HepG2 (cell line): ENCODE measurements around the gene NMT2. TPM values are rescaled to one million over a fixed set of nuclear protein-coding genes. Genes with fewer than 3 reads are reported as not detected.

ENCODE experiments used
- ATAC-seq: fragments of 200-7000 bp; cut with Tn5 transposase; 3 replicates; pipeline ENCODE4 v1.9.1; 2020; ENCODE audit warnings: mild to moderate bottlenecking, moderate library complexity
- BruUV-seq: library from RNA; stranded (reverse); fragments of 400-500 nt; replicated peaks from 2 replicates; lab custom pipeline; 2021; lab: Mats Ljungman, UMichigan
- CTCF ChIA-PET: fragments of 300-600 bp; formaldehyde crosslinking; extraction: SDS; loops from one replicate; lab custom pipeline; 2021; ENCODE audit warnings: low total read pairs, inconsistent platforms, low intra/inter-chr PET ratio; lab: Yijun Ruan, JAX
- POLR2A ChIA-PET: fragments of 350-600 bp; sonication (Branson Sonifier 250); formaldehyde crosslinking; loops from one replicate; lab custom pipeline; 2020; ENCODE audit warnings: antibody characterized with exemption, inconsistent platforms; lab: Yijun Ruan, JAX
- DNase-seq: peaks from one replicate; pipeline ENCODE4 v3.0.0-alpha.2; 2015; ENCODE audit warnings: low spot score
- FAIRE-seq: peaks from 3 replicates; lab custom pipeline; 2011; peaks lifted over from hg19 to GRCh38; lab: Jason Lieb, UNC
- H2AFZ ChIP-seq: one replicate; pipeline ENCODE4 v1.6.1; 2011; ENCODE audit warnings: low read length, inconsistent platforms
- H3K27ac ChIP-seq: fragments of 300-600 bp; 3 replicates; pipeline ENCODE4 v1.8.0; 2011; ENCODE audit warnings: mixed run types, mild to moderate bottlenecking, mixed read lengths, low read length, inconsistent platforms; ENCODE audit not compliant: insufficient read depth; ENCODE audit errors: extremely low read length
- H3K27me3 ChIP-seq, 2 experiments: fragments of 200-600 bp in 1 of 2; 2 replicates in 1 of 2; 3 replicates in 1 of 2; pipeline versions ENCODE4 v1.6.0 to v1.8.0; 2011; ENCODE audit warnings: low read length in 2 of 2, mild to moderate bottlenecking in 2 of 2, moderate library complexity in 2 of 2, inconsistent platforms in 1 of 2; ENCODE audit not compliant: insufficient read depth in 2 of 2, control insufficient read depth in 1 of 2
- H3K36me3 ChIP-seq, 2 experiments: fragments of 200-600 bp in 1 of 2; replicated peaks in 1 of 2; 2 replicates in 1 of 2; 3 replicates in 1 of 2; pipeline versions ENCODE4 v1.5.1 to v1.8.0; 2011; ENCODE audit warnings: low read length in 2 of 2, inconsistent platforms in 1 of 2; ENCODE audit not compliant: insufficient read depth in 2 of 2, control insufficient read depth in 1 of 2
- H3K4me1 ChIP-seq: 2 replicates; pipeline ENCODE4 v1.5.1; 2012; ENCODE audit warnings: low read length, inconsistent platforms; ENCODE audit not compliant: insufficient read depth
- H3K4me2 ChIP-seq: 2 replicates; pipeline ENCODE4 v1.6.0; 2011; ENCODE audit warnings: low read depth, low read length, inconsistent platforms
- H3K4me3 ChIP-seq, 3 experiments: fragments of 200-600 bp in 1 of 3; sonication (generic), shearing (Covaris generic) in 1 of 3; replicated peaks in 1 of 3; 2 replicates each; pipeline ENCODE4 v1.5.1; 2011 to 2016; ENCODE audit warnings: low read length in 3 of 3, inconsistent platforms in 2 of 3, low read depth in 2 of 3, mild to moderate bottlenecking in 2 of 3, control low read depth in 1 of 3, mixed read lengths in 1 of 3; ENCODE audit not compliant: insufficient read depth in 1 of 3
- H3K79me2 ChIP-seq: one replicate; pipeline ENCODE4 v1.6.1; 2011; ENCODE audit warnings: low read length, inconsistent platforms; ENCODE audit not compliant: insufficient read depth
- H3K9ac ChIP-seq: 2 replicates; pipeline ENCODE4 v1.6.0; 2011; ENCODE audit warnings: mild to moderate bottlenecking, low read depth, low read length, inconsistent platforms; ENCODE audit not compliant: insufficient read depth
- H3K9me3 ChIP-seq: 2 replicates; pipeline ENCODE4 v1.5.1; 2012; ENCODE audit warnings: mild to moderate bottlenecking, low read length
- H4K20me1 ChIP-seq: 2 replicates; pipeline ENCODE4 v1.6.0; 2011; ENCODE audit warnings: inconsistent platforms, mild to moderate bottlenecking, low read length, moderate library complexity; ENCODE audit not compliant: insufficient read depth
- FOXC1 ChIP-seq: sonication (generic); formaldehyde crosslinking; IDR thresholded peaks from 2 replicates; pipeline ENCODE4 v1.8.0; 2022; ENCODE audit warnings: mild to moderate bottlenecking, missing genetic modification reagents, borderline replicate concordance
- NFIC ChIP-seq: IDR thresholded peaks from 2 replicates; pipeline ENCODE4 v1.6.1; 2012; ENCODE audit warnings: mild to moderate bottlenecking, low read length, inconsistent platforms
- PAF1 ChIP-seq: IDR thresholded peaks from 2 replicates; pipeline ENCODE4 v1.6.1; 2016; ENCODE audit warnings: missing genetic modification reagents, missing compliant biosample characterization
- ZFP82 ChIP-seq: sonication (generic); formaldehyde crosslinking; IDR thresholded peaks from 2 replicates; pipeline ENCODE4 v1.5.1; 2020; ENCODE audit warnings: mild to moderate bottlenecking, missing genetic modification reagents, borderline replicate concordance
- ZNF121 ChIP-seq: sonication (generic); formaldehyde crosslinking; IDR thresholded peaks from 2 replicates; pipeline ENCODE4 v1.5.0; 2020; ENCODE audit warnings: mild to moderate bottlenecking, missing genetic modification reagents
- ZNF550 ChIP-seq: sonication (generic); formaldehyde crosslinking; IDR thresholded peaks from 2 replicates; pipeline ENCODE4 v1.4.0; 2020; ENCODE audit warnings: mild to moderate bottlenecking, missing genetic modification reagents, borderline replicate concordance
- ZNF674 ChIP-seq: sonication (generic); formaldehyde crosslinking; IDR thresholded peaks from 2 replicates; pipeline ENCODE4 v1.5.0; 2020; ENCODE audit warnings: low read depth, mild to moderate bottlenecking, missing genetic modification reagents
- ZNF781 ChIP-seq: sonication (generic); formaldehyde crosslinking; IDR thresholded peaks from 2 replicates; pipeline ENCODE4 v1.5.1; 2020; ENCODE audit warnings: borderline replicate concordance, mild to moderate bottlenecking, missing genetic modification reagents; ENCODE audit errors: not compliant biosample characterization
- ZNF883 ChIP-seq: sonication (generic); formaldehyde crosslinking; IDR thresholded peaks from 2 replicates; pipeline ENCODE4 v1.5.1; 2020; ENCODE audit warnings: mild to moderate bottlenecking, missing genetic modification reagents; ENCODE audit errors: not compliant biosample characterization
- WGBS: methylation state at CpG from one replicate; pipeline ENCODE4 v1.1.6; 2017; ENCODE audit warnings: low lambda C conversion rate; 5-methylcytosine and 5-hydroxymethylcytosine counted together
- in situ Hi-C: cut with HindIII; loops from 2 replicates; pipeline ENCODE4 v1.10.0; 2017; ENCODE audit warnings: low pct_unique_long_range_greater_than_20kb; ENCODE audit not compliant: extremely low pct_ligation_motif_present
- intact Hi-C: fragments of 100-400 bp; cut with micrococcal nuclease; formaldehyde crosslinking; loops from one replicate; pipeline ENCODE4 v1.10.0; 2022; ENCODE audit not compliant: unreplicated experiment
- polyA plus RNA-seq, 8 experiments: library from polyadenylated mRNA; depleted of rRNA in 3 of 8; stranded (reverse) in 7 of 8; unstranded in 1 of 8; fragments of >200 nt; fragmentation: Illumina TruSeq in 4 of 8; extraction: Trizol in 4 of 8; gene quantifications; 2 replicates each; pipeline versions ENCODE4 v1.2.1 to v1.2.3, GENCODE V29; 2011 to 2016; ENCODE audit warnings: low read depth in 4 of 8, missing spikeins in 1 of 8, mixed read lengths in 1 of 8; ENCODE audit not compliant: insufficient read depth in 1 of 8
- total RNA-seq, 5 experiments: library from RNA; depleted of rRNA; stranded (reverse); fragments of >200 nt; fragmentation: Illumina TruSeq; extraction: Trizol; gene quantifications; 2 replicates each; pipeline ENCODE4 v1.2.3, GENCODE V29; 2016; ENCODE audit warnings: low read depth in 1 of 5
- TF ChIP-seq, protein P1 (sequence below): sonication (generic); formaldehyde crosslinking; IDR thresholded peaks from 2 replicates; pipeline ENCODE4 v1.5.0; 2020; ENCODE audit warnings: missing genetic modification reagents

Gene NMT2
- total and polyA plus RNA-seq, 2 of the 13 experiments (the other 11 are each of a cell fraction or from before 2014, with no cell fraction given): 10.1 to 23.8 TPM

DNA sequence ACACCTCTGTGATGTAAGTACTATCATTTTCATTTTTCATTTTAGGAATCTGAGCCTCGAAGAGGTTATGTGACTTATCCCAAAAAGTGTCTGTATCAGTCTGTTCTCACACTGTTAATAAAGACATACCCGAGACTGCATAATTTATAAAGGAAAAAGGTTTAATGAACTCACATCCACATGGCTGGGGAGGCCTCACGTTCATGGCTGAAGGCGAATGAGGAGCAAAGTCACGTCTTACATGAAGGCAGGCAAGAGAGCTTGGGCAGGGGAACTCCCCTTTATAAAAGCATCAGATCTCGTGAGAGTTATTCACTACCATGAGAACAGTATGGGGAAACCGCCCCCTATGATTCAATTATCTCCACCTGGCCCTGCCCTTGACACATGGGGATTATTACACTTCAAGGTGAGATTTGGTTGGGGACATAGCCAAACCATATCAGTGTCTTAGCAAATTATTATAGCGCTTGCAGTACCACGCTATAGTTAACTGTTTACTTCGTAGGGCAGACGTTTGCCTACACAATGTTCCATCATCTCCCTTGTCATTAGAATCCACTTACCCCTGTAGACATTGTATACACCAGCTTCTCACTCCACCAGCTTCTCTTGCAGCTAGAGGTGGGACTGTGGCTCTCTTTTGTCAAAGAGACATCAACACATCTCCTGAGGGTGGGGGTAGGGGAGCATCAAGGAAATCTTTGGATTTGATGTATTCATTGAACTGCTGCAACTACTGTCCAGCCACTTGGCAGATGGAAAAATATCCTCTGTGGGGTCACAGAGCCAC lies 15.4 kb upstream of the NMT2 start:
- CTCF ChIA-PET: no interaction called here
- no peak for ATAC-seq
- Histone ChIP-seq H3K79me2 (no peaks in the 10 kb centered on the region), H3K4me3 (no peak overlapping the region), H3K27ac (no peak overlapping the region), H3K27me3 (no peaks in the 10 kb centered on the region; a peak in 1 of 5 replicates), H4K20me1 (no peaks in the 10 kb centered on the region), H3K9me3 (no peaks in the 10 kb centered on the region), H3K36me3 (no peaks in the 10 kb centered on the region), H3K9ac (no peak overlapping the region), H2AFZ (no peak overlapping the region), H3K4me1 (peaks cover 33% of the 10 kb centered on the region), H3K4me2 (no peak overlapping the region)
- 61% methylated on average over 11 of the region's 11 CpGs for WGBS
- BruUV-seq: no TSS peak
- POLR2A ChIA-PET: no interaction called here
- TF ChIP-seq ZNF781 (CRISPR knock-in tag): no peak
- TF ChIP-seq ZNF674 (CRISPR knock-in tag): no peak
- TF ChIP-seq FOXC1 (CRISPR knock-in tag): no peak
- no peak for TF ChIP-seq ZFP82 (CRISPR knock-in tag)
- no peak for TF ChIP-seq NFIC
- TF ChIP-seq, protein P1, sequence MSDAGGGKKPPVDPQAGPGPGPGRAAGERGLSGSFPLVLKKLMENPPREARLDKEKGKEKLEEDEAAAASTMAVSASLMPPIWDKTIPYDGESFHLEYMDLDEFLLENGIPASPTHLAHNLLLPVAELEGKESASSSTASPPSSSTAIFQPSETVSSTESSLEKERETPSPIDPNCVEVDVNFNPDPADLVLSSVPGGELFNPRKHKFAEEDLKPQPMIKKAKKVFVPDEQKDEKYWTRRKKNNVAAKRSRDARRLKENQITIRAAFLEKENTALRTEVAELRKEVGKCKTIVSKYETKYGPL: no peak
- TF ChIP-seq ZNF550: no peak
- TF ChIP-seq ZNF121 (CRISPR knock-in tag): no peak
- TF ChIP-seq PAF1 (CRISPR knock-in tag): no peak
- no peak for TF ChIP-seq ZNF883 (CRISPR knock-in tag)
- intact Hi-C loops (no loop called here), in situ Hi-C loops (no loop called here)
- no peak for DNase-seq
- FAIRE-seq: no peak
